DOHH2 (cell line): ENCODE measurements around the gene MSL3.

Experiments
- H3F3A ChIP-seq: fragments of 200-600 bp; sonication (generic), shearing (Covaris generic); 2 replicates; pipeline ENCODE4 v1.6.0; 2016; ENCODE audit warnings: antibody characterized with exemption, mild to moderate bottlenecking; ENCODE audit not compliant: control insufficient read depth, insufficient read depth
- H3K27ac ChIP-seq: fragments of 200-600 bp; sonication (generic); 2 replicates; pipeline ENCODE4 v1.5.1; 2014; ENCODE audit warnings: low read depth, mild to moderate bottlenecking, low read length, moderate library complexity
- H3K27me3 ChIP-seq: fragments of 200-600 bp; sonication (generic); 2 replicates; pipeline ENCODE4 v1.6.1; 2014; ENCODE audit warnings: mild to moderate bottlenecking, low read length, mixed read lengths; ENCODE audit not compliant: control insufficient read depth
- H3K36me3 ChIP-seq: fragments of 200-600 bp; sonication (generic); 2 replicates; pipeline ENCODE4 v1.6.1; 2014; ENCODE audit warnings: mild to moderate bottlenecking, low read length, moderate library complexity, mixed read lengths; ENCODE audit not compliant: control insufficient read depth
- H3K4me1 ChIP-seq: fragments of 200-600 bp; sonication (generic); 2 replicates; pipeline ENCODE4 v1.6.1; 2014; ENCODE audit warnings: mild to moderate bottlenecking, low read length, mixed read lengths; ENCODE audit not compliant: control insufficient read depth
- H3K4me2 ChIP-seq: fragments of 200-600 bp; sonication (generic); 2 replicates; pipeline ENCODE4 v1.6.0; 2014; ENCODE audit warnings: mild to moderate bottlenecking, low read length, moderate library complexity
- H3K4me3 ChIP-seq: fragments of 200-600 bp; sonication (generic); 2 replicates; pipeline ENCODE4 v1.5.1; 2014; ENCODE audit warnings: mild to moderate bottlenecking, low read length, mixed read lengths
- H3K79me2 ChIP-seq: fragments of 200-600 bp; sonication (generic); 2 replicates; pipeline ENCODE4 v1.6.1; 2014; ENCODE audit warnings: mild to moderate bottlenecking, low read length, mixed read lengths; ENCODE audit not compliant: control insufficient read depth
- H3K9me2 ChIP-seq: fragments of 200-600 bp; sonication (generic); replicated peaks from 2 replicates; pipeline ENCODE4 v1.6.1; 2014; ENCODE audit warnings: mild to moderate bottlenecking, low read length, mixed read lengths; ENCODE audit not compliant: control insufficient read depth
- H3K9me3 ChIP-seq: fragments of 200-600 bp; sonication (generic); 2 replicates; pipeline ENCODE4 v1.6.1; 2014; ENCODE audit warnings: antibody characterized with exemption, low read length, mixed read lengths; ENCODE audit not compliant: control insufficient read depth, insufficient read depth
- H4K20me1 ChIP-seq: fragments of 200-600 bp; sonication (generic); 2 replicates; pipeline ENCODE4 v1.6.0; 2014; ENCODE audit warnings: low read depth, mild to moderate bottlenecking, antibody characterized with exemption, low read length, moderate library complexity; ENCODE audit not compliant: control insufficient read depth, insufficient read depth
- CTCF ChIP-seq: fragments of 200-600 bp; sonication (generic); IDR thresholded peaks from one replicate; pipeline ENCODE4 v1.5.1; 2014; ENCODE audit warnings: antibody characterized with exemption, mild to moderate bottlenecking, low read depth, low read length; ENCODE audit not compliant: poor library complexity, severe bottlenecking
- EZH2phosphoT487 ChIP-seq: fragments of 200-600 bp; sonication (generic); IDR thresholded peaks from 2 replicates; pipeline ENCODE4 v1.6.1; 2017; ENCODE audit warnings: borderline replicate concordance, mild to moderate bottlenecking, antibody characterized with exemption, low read length, moderate library complexity, mixed read lengths

The MSL3 gene

GRCh38 chrX:11791090-11791489 is 33.1 kb downstream of the MSL3 start:
- Histone ChIP-seq H3F3A (no peaks in the 10 kb centered on the region), H3K27me3 (no peaks in the 10 kb centered on the region), H3K4me2 (no peak overlapping the region), H3K4me1 (peaks cover 11% of the 10 kb centered on the region), H3K79me2 (no peaks in the 10 kb centered on the region), H4K20me1 (no peaks in the 10 kb centered on the region), H3K27ac (no peak overlapping the region), H3K9me2 (no peaks in the 10 kb centered on the region), H3K4me3 (no peak overlapping the region), H3K9me3 (no peaks in the 10 kb centered on the region), H3K36me3 (no peaks in the 10 kb centered on the region)
- no peak for TF ChIP-seq CTCF
- no peak for TF ChIP-seq EZH2phosphoT487

- Histone ChIP-seq H3K4me1 (peaks cover 11% of the 10 kb centered on the region), H3K36me3 (no peaks in the 10 kb centered on the region), H4K20me1 (no peaks in the 10 kb centered on the region), H3K4me3 (no peak overlapping the region), H3K9me3 (no peaks in the 10 kb centered on the region), H3F3A (no peaks in the 10 kb centered on the region), H3K27me3 (no peaks in the 10 kb centered on the region), H3K27ac (no peak overlapping the region), H3K4me2 (no peak overlapping the region), H3K79me2 (no peaks in the 10 kb centered on the region), H3K9me2 (no peaks in the 10 kb centered on the region)
- TF ChIP-seq CTCF (no peak), EZH2phosphoT487 (no peak)
Observed at GRCh38 chrX:11791537-11791936, 33.5 kb downstream of the MSL3 start.

- TF ChIP-seq EZH2phosphoT487 (no peak), CTCF (no peak)
- Histone ChIP-seq H4K20me1 (no peaks in the 10 kb centered on the region), H3K4me3 (no peak overlapping the region), H3K36me3 (no peaks in the 10 kb centered on the region), H3K4me1 (peaks cover 11% of the 10 kb centered on the region), H3K4me2 (no peak overlapping the region; the same call in 1 of the 2 replicates), H3K9me3 (no peaks in the 10 kb centered on the region), H3F3A (no peaks in the 10 kb centered on the region), H3K9me2 (no peaks in the 10 kb centered on the region), H3K79me2 (no peaks in the 10 kb centered on the region), H3K27ac (no peak overlapping the region), H3K27me3 (no peaks in the 10 kb centered on the region)
Observed at GRCh38 chrX:11792461-11793421, 34.7 kb downstream of the MSL3 start.
